Stimulated activated CD4-positive, alpha-beta T cell treated with anti-CD3 and anti-CD28 coated beads, Interleukin-1b, Interleukin-23, amount 100 ng/mL, for 24 hours (primary cell): ENCODE data around the gene CDC5L.
"Not testable (repeated sequence)": the region's sequence is repeated elsewhere in the genome, so short reads cannot be mapped to it uniquely, and the experiment has no call there.

ENCODE experiments used
- DNase-seq, 4 experiments: peaks; one replicate each; pipeline ENCODE4 v3.0.0-alpha.2; 2020; ENCODE audit warnings: low read depth in 4 of 4, low spot score in 1 of 4

CDC5L gene

DNA sequence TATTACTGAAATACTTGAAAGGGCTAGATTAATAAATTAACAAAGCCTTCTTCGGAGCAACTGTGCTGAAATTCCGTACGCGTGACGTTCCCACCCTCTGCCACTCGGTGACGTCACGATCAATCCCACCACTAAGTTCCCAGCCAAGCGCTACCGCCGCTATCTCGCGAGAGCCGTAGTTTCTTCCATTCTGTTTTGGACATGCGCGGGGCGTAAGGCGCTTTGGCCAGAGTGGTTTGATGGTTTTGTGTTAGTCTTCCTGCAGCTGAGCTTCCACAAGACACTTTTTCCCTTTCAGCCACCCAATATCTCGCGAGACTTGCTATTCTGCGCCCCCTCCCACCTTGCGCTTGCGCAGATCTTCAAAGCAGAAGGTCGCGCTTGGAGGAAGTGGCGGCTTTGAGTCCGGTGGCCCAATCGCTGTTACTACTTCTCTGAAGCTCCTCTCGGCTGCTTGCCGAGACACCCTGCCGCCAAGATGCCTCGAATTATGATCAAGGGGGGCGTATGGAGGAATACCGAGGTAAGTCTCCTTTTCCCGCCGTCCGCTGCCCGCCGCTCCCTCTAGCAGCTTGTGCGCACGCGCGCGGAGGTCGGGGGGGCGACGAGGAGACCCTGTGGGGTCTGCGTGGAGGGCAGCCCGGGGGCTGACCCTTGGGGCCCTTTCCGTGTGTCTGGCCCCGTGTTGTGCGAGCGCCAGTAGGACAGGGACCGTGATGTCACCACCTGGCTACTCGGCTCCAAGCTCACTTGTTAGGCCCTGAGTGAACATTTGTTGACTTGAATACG, at the start of gene CDC5L:
CDC5L (plus strand) TSS at position 361 of the 789 bp plus-strand sequence; CDS start at position 479, 118 bp downstream.
- peak; percentile 84 to 92 (median 86) for DNase-seq

DNA sequence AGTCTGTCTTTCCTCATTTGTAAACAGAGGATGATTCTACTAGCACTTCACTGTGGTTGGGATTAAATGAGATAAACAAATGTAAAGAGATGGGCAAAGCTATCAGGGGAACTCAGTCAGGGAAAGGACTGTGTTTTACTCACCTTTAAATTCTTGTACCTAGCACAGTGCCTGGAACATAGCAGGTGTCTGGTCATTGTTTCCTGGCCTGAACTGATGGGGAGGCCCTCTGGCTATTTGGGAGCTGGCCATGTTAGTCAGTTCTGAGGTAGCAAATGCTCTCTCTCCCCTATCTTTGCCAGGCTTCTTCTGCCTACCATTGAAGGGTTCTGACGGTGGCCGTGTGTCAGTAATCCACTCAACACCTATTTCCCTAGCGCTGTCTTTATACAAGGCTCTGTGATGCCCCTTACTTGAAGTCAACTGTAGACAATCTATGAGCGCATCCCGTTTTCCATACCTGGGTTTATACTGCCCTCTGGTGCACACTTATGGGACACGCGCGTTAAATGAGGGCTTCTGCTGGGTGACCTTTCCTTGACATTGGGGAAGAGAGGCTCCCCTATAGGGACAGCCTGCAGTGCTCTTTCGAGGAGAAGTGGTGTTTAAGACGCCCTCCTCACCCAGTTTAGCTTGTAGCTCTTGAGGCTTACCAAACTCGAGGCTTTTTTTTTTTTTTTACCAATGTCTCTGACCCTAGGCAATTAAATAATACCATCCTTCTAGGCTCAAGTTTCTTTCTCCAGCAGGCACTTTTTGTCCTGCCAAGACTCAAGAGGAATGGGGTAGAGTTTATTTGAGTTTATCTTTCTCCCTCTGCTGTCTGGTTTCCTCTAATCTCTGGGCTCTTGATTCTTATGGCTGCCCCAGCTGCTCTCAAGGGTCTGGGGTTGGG, 49.0 kb upstream of the CDC5L start:
- DNase-seq = peak; percentile 34 to 46 (median 35)

DNA sequence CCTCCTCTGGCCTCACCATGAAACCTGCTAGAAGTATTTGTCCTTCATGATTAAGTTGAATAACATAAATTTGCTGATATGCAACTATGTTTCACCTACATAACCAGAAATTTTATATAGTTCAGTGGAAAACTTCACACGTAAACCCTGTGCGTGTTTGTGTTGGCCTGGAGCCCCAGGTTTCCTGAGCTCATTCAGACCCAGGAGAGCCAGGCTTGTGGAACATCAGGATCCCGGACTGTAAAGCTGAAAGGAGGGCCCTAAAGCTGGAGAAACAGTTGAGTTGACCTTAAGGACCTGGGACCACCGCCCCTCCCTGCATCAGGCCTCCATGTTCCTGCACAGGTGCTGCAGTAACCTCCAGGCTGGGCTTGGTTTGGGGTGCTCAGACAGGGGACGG, 48.2 kb upstream of the CDC5L start:
- no peak for DNase-seq

DNA sequence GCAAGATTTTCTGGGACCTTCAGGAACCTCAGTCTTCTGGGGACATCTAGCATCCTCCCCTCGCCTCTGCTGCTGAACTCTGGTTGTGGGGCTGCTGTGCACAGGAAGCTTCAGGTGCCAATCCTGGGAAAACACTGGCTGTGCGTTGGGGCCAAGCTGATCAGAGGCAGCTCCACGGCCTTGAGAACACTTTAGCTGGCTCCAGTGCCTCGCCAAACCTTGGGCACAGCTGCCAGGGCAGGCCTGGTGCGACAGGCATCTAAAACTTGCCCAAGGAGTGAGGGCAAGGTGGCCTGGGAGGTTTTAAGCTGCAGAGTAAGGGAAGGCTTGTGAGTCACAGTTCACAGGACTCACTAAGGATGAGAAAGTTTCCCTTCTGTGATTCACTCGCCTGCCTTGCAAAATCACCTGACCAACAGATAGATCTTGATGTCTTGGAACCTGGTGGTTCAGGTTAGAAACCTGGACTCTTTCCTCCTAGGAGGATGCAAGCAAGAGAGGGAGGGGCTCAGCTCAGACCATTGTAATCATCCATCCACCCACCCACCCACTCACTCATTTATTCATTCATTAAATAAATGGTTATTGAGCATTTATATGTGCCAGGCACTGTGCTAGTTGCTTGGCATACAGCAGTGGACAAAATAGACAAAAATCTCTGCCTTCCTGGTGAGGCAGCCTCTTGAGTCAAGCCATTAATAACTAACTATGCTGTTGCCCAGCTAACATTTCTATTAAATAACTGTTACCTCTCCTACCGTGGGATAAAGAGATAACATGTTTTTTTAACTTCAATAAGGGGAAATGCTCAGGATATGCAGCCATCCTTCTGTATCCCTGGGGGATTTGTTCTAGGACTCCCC, 47.5 kb upstream of the CDC5L start:
- DNase-seq = peak in 1 of 4 experiments; percentile 4

DNA sequence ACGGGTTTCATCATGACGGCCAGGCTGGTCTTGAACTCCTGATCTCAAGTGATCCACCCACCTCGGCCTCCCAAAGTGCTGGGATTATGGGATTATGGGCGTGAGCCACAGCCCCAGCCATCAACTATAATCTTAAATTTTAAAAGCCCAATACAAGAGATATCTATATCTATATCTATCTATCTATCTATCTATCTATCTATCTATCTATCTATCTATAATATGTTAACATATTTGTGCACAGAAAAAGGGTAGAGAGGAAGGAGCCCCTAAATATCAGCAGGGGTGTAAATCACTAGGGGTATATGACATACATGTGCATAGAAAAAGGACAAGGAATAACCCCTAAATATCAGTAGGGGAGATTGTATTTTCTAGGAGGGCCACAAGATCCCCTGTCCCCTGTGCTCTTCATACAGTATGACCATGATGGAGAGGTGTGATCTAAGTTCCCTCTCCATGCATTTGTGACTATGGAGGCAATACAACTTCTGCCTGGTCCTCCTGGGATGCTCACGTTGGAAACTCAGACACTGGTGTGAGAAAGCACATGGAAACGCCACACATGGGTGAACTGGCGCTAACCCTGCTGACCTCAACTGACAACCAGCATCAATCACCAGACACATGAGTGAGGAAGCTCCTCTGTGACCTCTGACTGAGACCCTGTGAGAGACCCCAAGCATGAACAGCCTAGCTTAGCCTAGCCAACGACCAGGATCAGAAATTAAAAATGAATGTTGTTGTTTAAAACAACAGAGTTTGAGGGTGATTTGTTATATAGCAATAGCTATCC, 46.2 kb upstream of the CDC5L start:
- DNase-seq = no peak

DNA sequence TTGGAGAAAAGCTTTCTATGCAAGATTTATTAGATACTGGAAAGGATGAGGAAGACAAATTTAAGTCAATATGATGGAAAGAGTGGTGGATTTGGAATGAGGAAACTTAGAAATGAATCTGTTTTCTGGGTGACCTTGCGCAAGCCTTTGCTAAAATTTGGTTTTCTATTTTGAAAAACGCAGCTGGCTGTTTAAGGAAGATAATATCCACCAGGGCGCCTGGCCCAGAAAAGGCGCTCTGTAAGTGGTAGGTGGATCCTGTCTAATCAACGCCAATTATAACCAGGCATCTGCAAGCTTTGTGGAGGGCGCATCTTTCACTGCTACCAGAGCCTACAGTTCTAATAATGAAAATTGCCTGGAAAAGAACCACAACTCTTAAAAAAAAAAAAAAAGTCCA, 45.5 kb upstream of the CDC5L start:
- no peak for DNase-seq

DNA sequence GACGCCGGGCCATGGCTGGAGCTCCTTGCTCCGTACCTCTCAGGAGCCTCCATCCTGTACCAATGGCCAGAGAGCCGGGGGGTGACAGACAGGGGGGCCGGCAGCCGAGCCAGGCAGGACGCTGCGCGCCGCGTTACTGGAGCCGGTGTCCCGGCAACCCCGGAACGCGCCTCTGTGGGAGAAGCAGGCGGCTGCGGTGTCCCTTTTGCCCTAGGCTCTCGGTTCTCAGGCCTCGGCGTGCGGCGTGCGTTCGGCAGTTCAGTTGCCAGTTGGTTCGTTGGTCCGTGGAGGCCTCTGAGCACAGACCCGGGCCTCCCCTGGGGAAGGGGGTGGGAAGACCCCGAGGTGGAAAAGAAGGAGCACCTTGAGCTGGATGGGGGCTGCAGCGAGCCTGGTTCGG, 45.0 kb upstream of the CDC5L start, which contains the start of gene SPATS1:
SPATS1 (plus strand) TSS at position 162 of the 400 bp plus-strand sequence. CDS start 446 bp downstream, outside the sequence.
- no peak for DNase-seq

DNA sequence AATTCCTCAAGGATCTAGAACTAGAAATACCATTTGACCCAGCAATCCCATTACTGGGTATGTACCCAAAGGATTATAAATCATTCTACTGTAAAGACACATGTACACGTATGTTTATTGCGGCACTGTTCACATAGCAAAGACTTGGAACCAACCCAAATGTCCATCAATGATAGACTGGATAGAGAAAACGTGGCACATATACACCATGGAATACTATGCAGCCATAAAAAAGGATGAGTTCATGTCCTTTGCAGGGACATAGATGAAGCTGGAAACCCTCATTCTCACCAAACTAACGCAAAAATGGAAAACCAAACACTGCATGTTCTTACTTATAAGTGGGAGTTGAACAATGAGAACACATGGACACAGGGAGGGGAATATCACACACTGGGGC, 40.7 kb upstream of the CDC5L start:
- not testable (repeated sequence) for DNase-seq

DNA sequence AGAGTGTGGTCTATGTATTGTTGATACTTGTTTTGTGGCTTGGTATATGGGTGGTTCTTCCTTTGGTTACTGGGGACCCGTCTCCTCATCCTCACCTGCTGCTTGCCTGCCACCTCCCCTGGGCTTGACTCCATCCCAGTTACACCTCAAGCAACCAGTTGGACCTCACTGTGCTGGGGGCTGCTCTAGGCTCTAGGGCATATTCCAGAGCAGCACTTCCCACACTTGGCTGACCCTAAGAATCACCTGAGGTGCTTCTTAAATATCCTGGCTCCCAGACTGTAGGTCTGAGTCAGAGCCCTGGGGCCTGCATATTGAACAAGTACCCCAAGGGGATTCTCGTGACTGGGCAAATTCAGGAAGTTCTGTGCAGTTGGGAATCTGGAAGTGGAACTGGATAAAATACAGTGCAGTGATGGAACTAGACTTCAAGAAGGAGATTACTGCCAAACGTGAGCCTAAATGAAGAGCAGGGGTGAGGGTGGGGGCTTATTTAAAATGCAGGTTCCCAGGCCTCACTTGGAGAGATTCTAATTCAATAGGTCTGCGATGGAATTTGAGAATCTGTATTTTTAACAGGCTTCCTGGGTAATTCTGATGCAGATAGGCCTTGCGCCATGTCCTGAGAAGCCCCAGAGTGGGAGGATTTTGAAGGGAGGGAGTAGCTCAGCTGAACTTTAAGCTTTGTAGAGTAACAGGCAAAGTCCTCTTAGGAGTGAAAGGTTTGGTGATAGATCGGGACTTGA, 37.4 kb upstream of the CDC5L start:
- DNase-seq = no peak

DNA sequence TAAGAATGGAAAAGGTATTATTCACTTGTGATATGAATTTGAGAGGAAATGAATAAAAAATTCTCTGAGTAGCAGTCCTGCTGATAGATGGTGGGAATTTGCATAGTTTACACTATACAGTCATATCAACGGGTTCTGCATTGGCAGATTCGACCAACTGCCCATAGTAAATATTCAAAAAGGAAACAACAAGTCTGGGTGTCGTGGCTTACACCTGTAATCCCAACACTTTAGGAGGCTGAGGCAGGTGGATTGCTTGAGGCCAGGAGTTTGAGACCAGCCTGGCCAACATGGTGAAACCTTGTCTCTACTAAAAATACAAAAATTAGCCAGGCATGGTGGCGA, 36.9 kb upstream of the CDC5L start:
- DNase-seq = not testable (repeated sequence)

DNA sequence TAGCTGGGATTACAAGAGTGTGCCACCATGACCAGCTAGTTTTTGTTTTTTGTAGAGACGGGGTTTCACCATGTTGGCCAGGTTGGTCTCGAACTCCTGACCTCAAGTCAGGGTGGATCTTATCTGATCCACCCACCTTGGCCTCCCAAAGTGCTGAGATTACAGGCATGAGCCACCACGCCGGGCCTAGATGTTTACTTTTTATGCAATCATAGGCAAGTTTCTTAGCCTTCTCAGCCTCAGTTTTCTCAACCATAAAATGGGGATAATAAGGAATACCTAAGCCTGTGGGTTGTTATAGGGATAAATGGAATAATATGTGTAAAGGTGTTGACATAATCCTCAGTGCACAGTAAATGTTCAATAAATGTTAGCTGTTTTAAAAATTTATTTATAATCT, 35.2 kb upstream of the CDC5L start:
- DNase-seq = no peak

DNA sequence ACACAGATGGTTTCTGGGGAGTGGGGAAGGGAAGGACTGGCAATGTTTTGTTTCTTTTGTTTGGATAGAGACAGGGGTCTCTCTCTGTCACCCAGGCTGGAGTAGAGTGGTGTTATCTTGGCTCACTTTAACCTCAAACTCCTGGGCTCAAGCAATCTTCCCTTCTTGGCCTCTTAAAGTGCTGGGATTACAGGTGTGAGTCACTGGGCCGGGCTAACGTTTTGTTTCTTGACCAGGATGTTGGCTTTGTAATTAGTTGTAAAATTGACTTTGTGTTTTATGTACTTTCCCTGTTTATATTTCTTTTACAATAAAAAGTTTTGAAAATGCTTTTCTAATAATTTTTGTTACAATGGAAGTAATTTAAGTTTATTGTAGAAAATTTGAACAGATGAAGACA, 34.2 kb upstream of the CDC5L start:
- no peak for DNase-seq

DNA sequence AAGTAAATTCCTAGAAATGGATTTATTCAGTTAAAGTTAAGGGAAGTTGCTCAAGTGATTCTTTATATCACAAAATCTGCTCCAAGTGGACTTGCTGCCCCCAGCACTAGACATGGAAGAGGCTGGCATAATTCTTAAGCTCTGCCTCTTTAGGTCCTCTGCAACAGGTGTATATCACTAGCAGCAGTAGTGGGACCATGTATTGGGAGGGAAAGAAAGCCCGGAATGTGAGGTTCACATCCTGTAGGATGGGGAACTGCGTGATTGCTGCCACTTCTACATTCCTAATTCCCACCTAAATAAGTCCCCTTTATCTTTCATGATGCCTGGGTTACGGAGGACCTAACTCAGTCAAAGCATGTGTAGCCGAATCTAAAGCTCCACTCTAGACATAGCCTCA, 31.9 kb upstream of the CDC5L start:
- no peak for DNase-seq

DNA sequence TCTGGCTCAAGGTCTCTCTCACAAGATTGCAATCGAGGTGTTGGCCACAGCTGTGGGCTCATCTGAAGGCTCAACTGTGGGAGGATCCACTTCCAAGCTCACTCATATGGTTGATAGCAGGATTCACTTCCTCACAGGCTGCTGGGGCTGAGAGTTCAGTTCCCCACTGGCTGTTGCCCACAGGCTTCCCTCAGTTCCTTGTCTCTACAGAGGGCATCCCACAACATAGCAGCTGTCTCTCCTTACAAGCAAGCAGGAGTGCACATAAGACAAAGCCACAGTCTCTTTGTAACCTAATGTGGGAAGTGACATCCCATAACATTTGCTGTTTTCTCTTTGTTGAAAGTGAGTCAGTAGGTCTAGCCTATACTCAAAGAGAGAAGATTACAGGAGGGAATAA, 31.0 kb upstream of the CDC5L start:
- no peak for DNase-seq

DNA sequence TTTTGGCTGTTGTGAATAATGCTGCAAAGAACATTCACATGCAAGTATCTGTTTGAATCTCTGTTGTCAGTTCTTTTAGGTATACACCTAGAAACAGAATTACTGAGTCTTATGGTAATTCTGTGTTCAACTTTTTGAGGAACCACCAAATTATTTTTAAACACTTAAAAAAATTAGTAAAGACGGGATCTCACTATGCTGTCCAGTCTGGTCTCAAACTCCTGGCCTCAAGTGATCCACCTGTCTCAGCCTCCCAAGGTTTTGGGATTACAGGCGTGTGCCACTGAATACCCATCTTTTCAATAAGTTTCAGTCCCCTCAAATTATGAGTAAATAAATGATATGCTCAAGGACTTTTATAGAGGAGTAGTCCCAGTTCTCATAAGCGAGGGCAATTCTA, 27.5 kb upstream of the CDC5L start:
- no peak for DNase-seq

DNA sequence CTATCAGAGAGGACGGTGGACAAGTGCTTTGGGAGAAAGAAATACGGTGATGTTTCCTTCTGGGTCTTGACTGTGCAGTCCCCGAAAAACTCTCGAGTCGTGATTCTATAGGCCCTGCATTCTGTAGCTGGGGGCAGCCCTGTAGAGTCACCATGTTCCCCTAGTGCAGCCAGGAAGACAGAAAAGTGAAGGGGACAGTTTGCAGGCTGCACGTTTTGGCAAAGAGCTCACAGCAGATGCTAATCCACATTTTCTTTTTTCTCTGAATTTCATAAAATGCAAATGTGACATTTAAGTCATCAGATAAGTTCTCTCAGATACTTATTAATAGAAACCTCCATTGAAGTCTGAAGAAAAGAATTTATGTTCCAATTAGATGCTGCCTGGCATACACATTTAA, 25.6 kb upstream of the CDC5L start:
- no peak for DNase-seq

DNA sequence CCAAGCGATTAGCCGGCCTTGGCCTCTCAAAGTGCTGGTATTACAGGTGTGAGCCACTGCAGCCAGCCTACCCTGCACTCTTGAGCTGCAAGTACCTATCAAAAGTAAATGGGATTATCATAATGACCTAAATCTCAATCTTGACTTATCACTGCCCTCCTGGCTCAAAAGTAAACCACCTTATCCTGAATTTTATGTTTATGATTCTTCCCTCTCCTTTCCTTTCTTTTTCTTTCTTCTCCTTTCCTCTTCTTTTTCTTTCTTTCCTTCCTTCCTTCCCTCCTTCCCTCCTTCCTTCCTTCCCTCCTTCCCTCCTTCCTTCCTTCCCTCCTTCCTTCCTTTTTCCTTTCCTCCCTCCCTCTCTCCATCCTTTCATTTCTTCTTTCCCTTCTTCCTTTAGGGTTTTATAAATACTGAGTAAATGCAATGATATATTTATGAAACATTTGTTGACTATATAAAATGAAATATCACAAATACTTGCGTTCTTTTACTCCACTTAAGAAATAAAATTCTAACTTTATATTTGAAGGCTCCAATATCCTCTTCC, 24.1 kb upstream of the CDC5L start:
- no peak for DNase-seq

DNA sequence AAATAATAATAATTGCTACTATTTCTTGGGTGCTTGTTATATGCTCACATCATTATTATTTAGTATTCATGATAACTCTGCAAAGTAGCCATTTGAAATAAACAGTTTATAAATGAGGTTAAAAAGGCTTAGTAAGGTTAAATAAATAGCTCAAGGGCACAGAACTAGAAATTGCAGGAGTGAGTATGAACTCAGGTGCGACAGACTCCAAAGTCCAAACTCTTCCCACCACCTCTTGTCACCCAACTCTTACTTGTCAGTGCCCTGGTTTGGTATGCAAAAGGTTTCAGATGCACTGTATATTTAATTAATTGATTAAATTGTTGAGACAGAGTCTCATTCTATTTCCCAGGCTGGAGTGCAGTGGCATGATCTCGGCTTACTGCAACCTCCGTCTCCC, 20.7 kb upstream of the CDC5L start:
- DNase-seq = no peak

DNA sequence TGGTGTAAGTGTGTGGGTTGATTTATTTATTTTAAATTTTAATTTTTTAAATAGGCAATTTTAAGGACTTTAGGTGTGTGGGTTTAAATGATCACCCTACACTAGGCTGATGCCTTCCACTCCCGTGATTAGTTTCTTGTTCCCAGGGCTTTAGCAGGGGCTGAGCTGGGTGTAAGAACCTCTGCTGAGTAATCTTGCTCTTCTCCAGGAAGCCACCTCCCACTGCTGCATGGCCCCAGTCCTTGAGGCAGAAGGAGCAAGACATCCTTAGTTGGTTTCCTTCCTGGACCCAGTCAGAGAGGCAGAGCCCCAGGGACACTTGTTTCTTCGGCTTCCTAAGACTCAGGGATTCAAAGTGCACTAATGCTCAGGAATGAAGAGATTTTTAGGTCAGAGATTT, 19.8 kb upstream of the CDC5L start:
- DNase-seq = no peak
